IgD-negative memory B cell (primary cell): ENCODE results near the gene ZNF770. TPM values are rescaled to one million over a fixed set of nuclear protein-coding genes. Genes with fewer than 3 reads are reported as not detected.
A peak's percentile ranks its signal among the peaks of the same experiment; 100 is the strongest.
"Not testable (repeated sequence)": the region's sequence is repeated elsewhere in the genome, so short reads cannot be mapped to it uniquely, and the experiment has no call there.

ENCODE experiments used
- H3K27ac Mint-ChIP-seq, 3 donors: one replicate each; pipeline ENCODE4 v1.8.0; 2020 to 2022; ENCODE audit warnings: mild to moderate bottlenecking in 3 of 3, mixed read lengths in 3 of 3, moderate library complexity in 1 of 3
- H3K27me3 Mint-ChIP-seq: one replicate; pipeline ENCODE4 v1.8.0; 2021; ENCODE audit warnings: mixed read lengths
- H3K36me3 Mint-ChIP-seq: one replicate; pipeline ENCODE4 v1.8.0; 2020; ENCODE audit warnings: mild to moderate bottlenecking, mixed read lengths
- H3K4me1 Mint-ChIP-seq, 3 donors: one replicate each; pipeline ENCODE4 v1.8.0; 2020 to 2022; ENCODE audit warnings: mixed read lengths in 3 of 3, mild to moderate bottlenecking in 1 of 3
- H3K4me3 Mint-ChIP-seq, 4 donors: one replicate each; pipeline ENCODE4 v1.8.0; 2020 to 2022; ENCODE audit warnings: mild to moderate bottlenecking in 4 of 4, mixed read lengths in 4 of 4, moderate library complexity in 3 of 4
- H3K9me3 Mint-ChIP-seq, 3 donors: one replicate each; pipeline ENCODE4 v1.8.0; 2020 to 2021; ENCODE audit warnings: mixed read lengths in 3 of 3, mild to moderate bottlenecking in 1 of 3
- polyA plus RNA-seq: library from polyadenylated mRNA; unstranded; fragments of 300-500 nt; fragmentation: Illumina TruSeq; gene quantifications from one replicate; pipeline ENCODE4 v1.2.3, GENCODE V29; 2021

The ZNF770 gene
- polyA plus RNA-seq, 1 donor from 2014 or later: 105 TPM

DNA sequence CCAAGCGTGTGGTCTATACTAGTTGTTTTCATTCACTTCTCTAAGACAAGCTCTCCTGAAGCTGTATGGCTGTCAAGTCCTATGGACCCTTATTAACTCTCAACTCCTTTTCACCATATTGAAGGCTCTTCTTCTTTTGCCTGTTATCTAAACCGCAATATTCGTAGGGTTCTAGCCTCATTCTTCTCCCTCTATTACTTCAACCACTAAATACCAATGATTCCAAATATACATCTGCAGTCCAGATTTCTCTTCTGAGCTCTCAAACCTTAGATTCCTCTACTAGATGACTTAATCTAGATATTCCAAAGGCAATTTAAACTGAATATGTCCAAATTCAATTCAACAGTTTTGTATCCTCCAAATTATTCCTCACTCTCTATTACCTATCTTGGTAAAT is 43.2 kb downstream of the ZNF770 start:
- Mint-ChIP-seq H3K27ac (no peak overlapping the region), H3K4me3 (no peak overlapping the region), H3K27me3 (no peaks in the 10 kb centered on the region), H3K36me3 (peaks cover 7% of the 10 kb centered on the region), H3K4me1 (peaks cover 0 to 2% (median 0%) of the 10 kb centered on the region in 3 donors), H3K9me3 (no peaks in the 10 kb centered on the region)

- Mint-ChIP-seq H3K36me3 (peaks cover 7% of the 10 kb centered on the region), H3K4me3 (no peak overlapping the region), H3K9me3 (no peaks in the 10 kb centered on the region), H3K4me1 (peaks cover 0 to 2% (median 0%) of the 10 kb centered on the region in 3 donors), H3K27ac (no peak overlapping the region), H3K27me3 (no peaks in the 10 kb centered on the region)
These were observed 44.4 kb downstream of the ZNF770 start for GRCh38 chr15:34943711-34944110.

GRCh38 chr15:34943264-34943663 is 44.8 kb downstream of the ZNF770 start:
- not testable (repeated sequence) for H3K36me3 Mint-ChIP-seq, H3K4me1 Mint-ChIP-seq, H3K27ac Mint-ChIP-seq, H3K9me3 Mint-ChIP-seq, H3K4me3 Mint-ChIP-seq, H3K27me3 Mint-ChIP-seq

DNA sequence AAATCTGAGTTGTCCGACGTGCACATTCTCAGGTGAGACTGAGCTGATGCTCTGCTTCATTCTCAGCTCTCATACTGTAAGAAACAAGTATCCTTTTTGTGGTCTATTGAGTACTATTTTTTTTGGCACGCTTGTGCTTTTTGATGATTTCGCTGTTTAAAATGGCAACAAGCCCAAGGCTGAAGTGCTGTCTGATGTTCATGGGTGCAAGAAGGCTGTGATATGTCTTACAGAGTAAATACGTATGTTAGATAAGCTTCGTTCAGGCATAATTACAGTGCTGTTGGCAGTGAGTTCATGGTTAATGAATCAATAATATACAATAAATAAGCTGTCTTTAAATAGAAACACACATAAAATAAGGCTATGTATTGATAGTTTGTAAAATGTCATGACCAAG is 45.7 kb downstream of the ZNF770 start:
- H3K4me1 Mint-ChIP-seq: no peaks in the 10 kb centered on the region
- H3K4me3 Mint-ChIP-seq: no peak overlapping the region
- H3K36me3 Mint-ChIP-seq: peaks cover 7% of the 10 kb centered on the region
- H3K27ac Mint-ChIP-seq: no peak overlapping the region
- no peaks in the 10 kb centered on the region for H3K9me3 Mint-ChIP-seq
- no peaks in the 10 kb centered on the region for H3K27me3 Mint-ChIP-seq

DNA sequence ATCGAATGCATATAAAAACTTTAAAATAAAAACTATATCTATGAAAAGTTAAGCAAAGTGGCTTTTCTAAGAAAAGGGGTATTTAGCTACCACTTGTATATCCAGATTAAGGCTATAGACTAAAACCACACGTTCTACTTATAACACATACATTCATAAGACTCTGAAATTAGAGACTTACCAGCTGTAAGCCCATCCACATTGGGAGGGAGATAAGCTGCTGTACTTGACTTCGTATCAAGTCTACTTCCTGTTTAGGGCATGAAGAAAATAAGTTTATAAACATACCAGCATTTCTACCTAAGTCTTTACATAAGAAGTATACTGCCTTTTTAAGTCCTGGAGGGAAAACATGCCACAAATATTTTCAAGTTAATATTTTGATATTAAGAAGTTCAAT is 46.3 kb downstream of the ZNF770 start:
- no peaks in the 10 kb centered on the region for H3K27me3 Mint-ChIP-seq
- no peak overlapping the region for H3K4me3 Mint-ChIP-seq
- peaks cover 7% of the 10 kb centered on the region for H3K36me3 Mint-ChIP-seq
- no peak overlapping the region for H3K27ac Mint-ChIP-seq
- H3K9me3 Mint-ChIP-seq: no peaks in the 10 kb centered on the region
- no peaks in the 10 kb centered on the region for H3K4me1 Mint-ChIP-seq

DNA sequence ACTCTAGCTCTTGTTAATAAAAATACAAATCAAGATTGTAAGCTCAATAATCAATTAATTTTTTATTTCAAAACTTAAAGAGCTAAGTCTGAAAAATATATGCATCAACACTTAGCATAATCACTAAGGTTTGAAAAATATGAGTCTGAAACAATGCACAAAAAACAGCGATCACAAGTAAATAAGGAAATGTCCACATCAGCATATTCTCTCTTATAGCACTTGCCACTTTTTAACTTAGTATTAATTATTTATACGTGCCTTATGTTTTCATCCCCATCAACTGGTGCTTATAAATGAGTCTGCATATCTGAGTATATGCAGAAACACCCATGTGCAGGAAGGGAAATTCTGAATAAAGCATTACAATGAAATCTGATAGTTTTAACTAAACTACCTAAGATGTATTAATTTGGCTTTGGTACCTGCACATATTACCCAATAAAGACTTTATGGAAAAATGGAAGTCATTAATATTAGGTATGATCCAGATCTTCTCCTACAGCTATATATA is 46.8 kb downstream of the ZNF770 start:
- peaks cover 7% of the 10 kb centered on the region for H3K36me3 Mint-ChIP-seq
- no peaks in the 10 kb centered on the region for H3K4me1 Mint-ChIP-seq
- no peak overlapping the region for H3K4me3 Mint-ChIP-seq
- no peak overlapping the region for H3K27ac Mint-ChIP-seq
- H3K9me3 Mint-ChIP-seq: no peaks in the 10 kb centered on the region
- no peaks in the 10 kb centered on the region for H3K27me3 Mint-ChIP-seq

DNA sequence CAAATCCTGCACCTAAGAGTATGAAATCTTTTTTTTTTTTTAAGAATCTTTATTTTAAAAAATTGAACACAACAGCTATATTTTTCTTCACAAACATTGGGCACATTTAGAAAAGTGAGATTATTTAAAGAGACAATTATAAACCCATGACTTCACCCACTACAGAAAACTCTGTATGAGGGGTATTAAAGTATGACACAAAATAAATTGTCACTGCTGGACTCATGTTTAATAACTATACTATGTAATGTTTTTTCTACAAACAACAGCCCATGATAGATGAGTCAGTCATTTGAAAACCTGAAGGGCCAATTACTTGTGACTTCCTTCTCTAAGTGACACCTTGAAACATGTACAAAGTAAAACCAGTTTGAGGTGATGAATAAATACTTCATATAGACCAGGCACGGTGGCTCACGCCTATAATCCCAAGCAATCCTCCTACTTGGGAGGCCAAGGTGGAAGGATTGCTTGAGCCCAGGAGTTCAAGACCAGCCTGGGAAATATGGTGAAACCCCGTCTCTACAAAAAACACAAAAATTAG is 54.6 kb downstream of the ZNF770 start:
- no peak overlapping the region for H3K27ac Mint-ChIP-seq
- H3K36me3 Mint-ChIP-seq: peaks cover 25% of the 10 kb centered on the region

DNA sequence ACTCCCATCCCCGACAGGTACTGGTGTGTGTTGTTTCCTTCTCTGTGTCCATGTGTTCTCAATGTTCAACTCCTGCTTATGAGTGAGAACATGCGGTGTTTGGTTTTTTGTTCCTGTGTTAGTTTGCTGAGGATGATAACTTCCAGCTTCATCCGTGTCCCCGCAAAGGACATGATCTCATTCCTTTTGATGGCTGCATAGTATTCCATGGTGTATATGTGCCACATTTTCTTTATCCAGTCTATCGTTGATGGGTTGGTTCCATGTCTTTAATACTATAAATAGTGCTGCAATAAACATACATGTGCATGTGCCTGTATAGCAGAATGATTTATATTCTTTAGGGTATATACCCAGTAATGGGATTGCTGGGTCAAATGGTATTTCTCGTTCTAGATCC is 59.7 kb downstream of the ZNF770 start:
- H3K36me3 Mint-ChIP-seq: peaks cover 28% of the 10 kb centered on the region
- H3K27me3 Mint-ChIP-seq, H3K9me3 Mint-ChIP-seq, H3K27ac Mint-ChIP-seq, H3K4me1 Mint-ChIP-seq, H3K4me3 Mint-ChIP-seq: not testable (repeated sequence)

More for the DNA sequence above, 54.6 kb downstream of the ZNF770 start:
- Mint-ChIP-seq H3K4me3 (peak overlapping the region in 1 of 4 donors; percentile 30), H3K9me3 (peaks cover 0 to 3% (median 0%) of the 10 kb centered on the region in 3 donors), H3K4me1 (no peaks in the 10 kb centered on the region), H3K27me3 (no peaks in the 10 kb centered on the region)

Other genes starting within 250 kb of the ZNF770 start
- gene GJD2, start 233.3 kb downstream of the ZNF770 start, polyA plus RNA-seq: not detected
- gene ACTC1, start 192.7 kb downstream of the ZNF770 start, polyA plus RNA-seq: not detected
- 11.1 TPM for gene AQR, start 18.5 kb downstream of the ZNF770 start, polyA plus RNA-seq
- gene NANOGP8, start 97.0 kb upstream of the ZNF770 start, polyA plus RNA-seq: not detected